GM18508 (cell line): ENCODE results near the gene HMGXB3.
"Not testable (repeated sequence)": the region's sequence is repeated elsewhere in the genome, so short reads cannot be mapped to it uniquely, and the experiment has no call there.

Experiments used
- ATAC-seq: cut with Tn5 transposase; IDR thresholded peaks from one replicate; pipeline ENCODE4 v1.9.1; 2021; ENCODE audit warnings: moderate number of reproducible peaks; ENCODE audit not compliant: insufficient read depth, unreplicated experiment

HMGXB3 gene

GRCh38 chr5:150081541-150082283 lies 81.2 kb downstream of the HMGXB3 start:
- ATAC-seq: peak; percentile 62

GRCh38 chr5:150082374-150082773 lies 81.8 kb downstream of the HMGXB3 start:
- no peak for ATAC-seq

- no peak for ATAC-seq
Measured at GRCh38 chr5:150082889-150083288, 82.3 kb downstream of the HMGXB3 start.

GRCh38 chr5:150084754-150085153 lies 84.2 kb downstream of the HMGXB3 start:
- not testable (repeated sequence) for ATAC-seq

- no peak for ATAC-seq
Measured at GRCh38 chr5:150085191-150085912, 84.8 kb downstream of the HMGXB3 start.

- no peak for ATAC-seq
Measured at GRCh38 chr5:150085950-150086715, 85.6 kb downstream of the HMGXB3 start, which contains the start of gene CSF1R. TSS of gene CSF1R (minus strand) at chr5:150086554. CDS start at chr5:150086427, 127 bp downstream.

GRCh38 chr5:150092159-150092787 lies 91.7 kb downstream of the HMGXB3 start:
- peak; percentile 55 for ATAC-seq

- no peak for ATAC-seq
Measured at GRCh38 chr5:150097152-150097551, 96.6 kb downstream of the HMGXB3 start.

- no peak for ATAC-seq
Measured at GRCh38 chr5:150101023-150101422, 100.5 kb downstream of the HMGXB3 start.
